GM21786 (cell line): ENCODE measurements around the gene RAVER2.
"Not testable (repeated sequence)": the region's sequence is repeated elsewhere in the genome, so short reads cannot be mapped to it uniquely, and the experiment has no call there.

ENCODE experiments used
- ATAC-seq: cut with Tn5 transposase; IDR thresholded peaks from one replicate; pipeline ENCODE4 v1.9.1; 2021; ENCODE audit not compliant: unreplicated experiment

The RAVER2 gene

DNA sequence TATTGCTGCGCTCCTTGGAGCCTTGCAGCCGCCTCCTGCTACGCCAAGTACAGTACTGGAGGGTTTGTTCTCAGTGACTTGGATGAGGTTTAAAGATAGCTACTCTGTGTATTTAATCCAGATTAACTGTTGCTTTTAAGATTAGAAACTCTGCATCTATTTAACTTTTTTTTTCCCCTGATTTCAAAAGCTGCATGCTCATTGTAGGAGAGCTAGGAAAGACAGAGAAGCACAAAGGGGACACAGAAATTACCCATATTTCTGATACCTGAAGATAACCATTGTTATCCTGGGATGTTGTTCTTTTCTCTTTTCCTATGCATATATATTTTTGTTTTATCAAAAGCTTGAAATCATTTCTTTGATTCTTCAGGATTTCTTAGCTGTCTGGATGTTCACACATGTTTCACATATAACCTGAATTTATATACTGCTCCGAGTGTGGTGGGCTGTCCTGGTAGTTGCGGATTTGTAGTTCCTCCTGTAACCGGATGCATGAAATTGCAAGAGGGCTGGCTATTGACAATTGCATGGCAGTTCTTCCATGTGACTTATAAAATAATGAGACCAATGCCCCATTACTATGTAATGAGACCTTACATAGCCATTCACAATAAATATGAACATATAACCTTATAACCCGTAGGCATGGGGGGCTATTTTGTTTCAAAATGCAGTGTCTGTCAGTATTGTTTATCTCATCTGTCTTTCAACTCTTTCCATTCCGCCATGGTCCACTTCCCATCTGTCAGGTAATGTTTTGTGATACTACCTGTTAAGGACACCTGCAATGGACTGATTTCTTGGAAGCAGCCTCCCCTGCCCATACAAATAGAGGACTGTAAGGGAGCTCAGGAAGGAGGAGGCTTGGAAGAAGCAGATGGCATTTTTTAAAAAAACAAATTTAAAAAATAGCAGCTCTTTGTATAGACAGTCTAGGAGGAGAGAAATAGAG is 1.4 kb downstream of the RAVER2 start:
- no peak for ATAC-seq

DNA sequence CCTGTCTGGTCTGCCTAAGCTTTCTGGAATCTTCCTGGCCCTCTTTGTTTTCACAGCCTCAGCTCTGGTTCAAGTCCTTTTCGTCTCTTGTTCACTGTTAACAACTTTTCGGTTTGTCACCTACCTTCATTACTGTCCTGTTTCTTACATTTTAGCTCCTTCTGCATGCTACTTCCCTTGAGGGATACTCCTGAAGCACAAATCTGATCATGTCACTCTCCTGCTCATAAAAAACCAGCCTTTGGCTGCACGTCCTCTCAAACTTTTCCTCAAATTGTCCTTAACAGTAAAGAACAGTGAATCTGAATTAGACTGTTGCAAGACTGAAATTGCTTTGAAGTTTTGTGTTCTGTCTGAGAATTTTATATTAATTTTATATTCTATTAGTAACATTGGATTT is 3.3 kb downstream of the RAVER2 start:
- ATAC-seq, result no peak

GRCh38 chr1:64748706-64749105 is 3.8 kb downstream of the RAVER2 start:
- no peak for ATAC-seq

DNA sequence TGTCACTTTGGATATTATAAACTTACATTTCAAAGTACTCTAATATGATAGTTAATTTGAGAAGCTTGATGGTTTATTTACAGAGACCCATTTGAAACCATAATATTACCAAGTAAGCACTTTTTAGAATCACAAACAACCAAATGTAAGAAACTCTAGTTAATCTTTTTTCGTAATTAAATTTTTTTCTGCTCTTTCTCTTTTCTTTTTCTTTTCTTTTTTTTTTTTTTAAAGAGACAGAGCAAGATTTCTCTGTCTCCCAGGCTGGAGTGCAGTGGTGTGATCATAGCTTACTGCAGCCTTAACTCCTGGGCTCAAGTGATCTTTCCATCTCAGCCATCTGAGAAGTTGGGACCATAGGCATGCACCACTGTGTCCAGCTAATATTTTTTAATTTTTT is 5.2 kb downstream of the RAVER2 start:
- ATAC-seq, result no peak

DNA sequence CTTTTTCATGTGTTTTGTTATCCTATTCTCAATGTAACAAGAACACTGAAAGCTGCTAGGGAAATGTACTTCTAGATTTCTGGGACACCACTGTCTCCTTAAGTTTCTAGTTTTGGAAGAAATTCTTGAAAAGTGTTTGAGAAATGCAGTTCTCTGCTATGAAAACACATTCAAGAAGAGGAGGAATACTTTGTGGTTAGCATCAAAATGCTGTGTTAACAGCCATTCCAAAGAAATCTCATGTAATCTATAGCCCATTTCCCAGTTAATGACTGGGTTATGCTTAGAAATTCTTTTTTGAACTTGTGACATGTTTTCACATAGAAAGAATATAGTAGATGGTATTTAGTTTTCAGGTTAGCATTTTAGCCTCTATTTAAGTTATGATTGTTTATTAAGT is 6.0 kb downstream of the RAVER2 start:
- no peak for ATAC-seq

DNA sequence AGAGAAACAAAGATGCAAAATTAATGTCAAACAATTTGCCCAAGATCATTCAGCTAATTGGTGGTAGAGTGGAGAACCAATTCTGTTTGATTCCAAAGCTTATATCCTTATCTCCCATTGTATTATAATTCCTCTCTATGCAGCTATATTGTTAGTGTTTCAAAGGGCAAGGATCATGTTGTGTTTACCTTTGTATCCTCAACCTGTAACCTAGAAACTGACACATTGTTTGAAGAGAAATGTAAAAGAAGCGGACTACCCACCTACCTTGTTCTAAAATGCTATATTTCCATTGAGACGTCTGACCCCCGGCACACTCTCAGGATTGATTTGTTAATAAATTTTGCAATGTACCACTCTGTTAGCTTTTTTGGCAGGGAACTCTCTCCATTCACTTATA is 9.3 kb downstream of the RAVER2 start:
- no peak for ATAC-seq

GRCh38 chr1:64755361-64755760 is 10.5 kb downstream of the RAVER2 start:
- ATAC-seq, result no peak

GRCh38 chr1:64756770-64757169 is 11.9 kb downstream of the RAVER2 start:
- no peak for ATAC-seq

GRCh38 chr1:64757213-64757612 is 12.3 kb downstream of the RAVER2 start:
- no peak for ATAC-seq

- ATAC-seq, result no peak
Observed at GRCh38 chr1:64758233-64758632, 13.4 kb downstream of the RAVER2 start.

- ATAC-seq, result no peak
Observed at GRCh38 chr1:64759968-64760367, 15.1 kb downstream of the RAVER2 start.

DNA sequence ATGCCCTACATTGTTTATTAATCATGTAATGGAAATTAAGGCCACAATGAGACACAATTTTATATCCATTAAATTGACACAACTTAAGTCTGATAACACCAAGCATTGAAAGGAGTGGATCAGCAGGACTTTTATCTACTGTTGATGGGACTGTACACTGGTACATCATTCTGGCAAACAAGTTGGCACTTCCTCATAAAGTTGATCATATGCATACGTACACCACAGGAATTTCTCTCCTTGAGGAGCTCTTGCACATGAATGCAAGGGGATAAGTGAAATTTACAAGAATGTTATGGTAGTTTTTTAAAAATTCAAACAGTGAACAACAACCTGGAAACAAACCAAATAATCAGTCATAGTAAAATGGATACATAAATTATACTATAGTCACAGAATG is 20.1 kb downstream of the RAVER2 start:
- no peak for ATAC-seq

DNA sequence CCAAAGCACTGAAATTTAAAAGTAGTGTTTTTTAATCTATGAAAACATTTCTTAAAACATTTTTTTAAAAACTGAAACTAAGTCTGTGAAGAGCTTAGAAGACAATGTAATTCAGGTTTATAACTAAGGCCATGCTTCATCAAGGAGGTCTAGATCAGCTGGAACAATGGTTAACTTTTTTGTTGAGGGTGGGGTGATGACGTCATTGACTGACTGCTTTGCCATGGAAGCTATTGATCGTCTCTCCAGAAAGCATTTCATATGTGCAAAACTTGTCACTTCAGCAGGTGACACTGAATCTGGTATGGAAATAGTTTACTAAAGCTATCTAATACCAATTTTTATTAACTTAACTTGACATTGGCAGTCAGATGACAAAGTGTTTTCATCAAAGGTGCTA is 21.0 kb downstream of the RAVER2 start:
- ATAC-seq, result no peak

DNA sequence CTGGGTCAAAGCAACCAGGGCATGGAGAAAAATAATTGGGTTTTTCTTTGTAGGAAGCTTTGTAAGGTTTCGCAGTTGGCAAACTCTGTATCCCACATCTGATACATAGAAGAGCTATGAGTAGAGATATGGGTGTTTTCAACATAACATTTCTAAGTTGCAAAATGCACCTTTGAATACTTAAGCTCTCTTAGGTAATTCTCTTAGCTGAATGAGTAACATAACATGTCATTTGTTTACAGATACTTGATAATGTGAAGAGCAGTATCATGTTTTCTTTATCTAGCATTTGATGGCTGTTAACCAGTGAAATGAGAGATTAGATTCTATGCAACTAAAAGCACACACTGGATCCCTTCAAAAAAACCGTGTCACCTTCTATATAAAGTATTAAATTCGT is 21.6 kb downstream of the RAVER2 start:
- no peak for ATAC-seq

- ATAC-seq, result no peak
Observed at GRCh38 chr1:64769482-64769881, 24.6 kb downstream of the RAVER2 start.

DNA sequence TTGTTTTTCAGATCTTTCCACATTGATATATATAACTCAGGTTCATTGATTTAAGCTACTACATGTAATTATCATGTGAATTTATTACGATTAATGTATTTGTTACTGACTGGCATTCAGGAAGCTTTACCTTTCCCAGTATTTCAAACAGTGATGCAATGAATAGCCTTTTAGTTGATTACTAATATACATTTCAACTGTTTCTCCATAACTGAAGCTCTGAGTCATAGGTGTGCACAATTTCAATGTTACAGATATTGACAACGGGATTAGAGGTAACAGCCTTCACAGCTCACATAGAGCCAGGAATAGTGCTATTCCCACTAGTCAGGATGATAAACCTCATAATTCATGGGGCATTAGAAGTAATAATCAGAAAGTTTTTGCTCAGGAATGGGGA is 25.1 kb downstream of the RAVER2 start:
- ATAC-seq, result no peak

- ATAC-seq, result not testable (repeated sequence)
Observed at GRCh38 chr1:64773306-64773705, 28.4 kb downstream of the RAVER2 start.

DNA sequence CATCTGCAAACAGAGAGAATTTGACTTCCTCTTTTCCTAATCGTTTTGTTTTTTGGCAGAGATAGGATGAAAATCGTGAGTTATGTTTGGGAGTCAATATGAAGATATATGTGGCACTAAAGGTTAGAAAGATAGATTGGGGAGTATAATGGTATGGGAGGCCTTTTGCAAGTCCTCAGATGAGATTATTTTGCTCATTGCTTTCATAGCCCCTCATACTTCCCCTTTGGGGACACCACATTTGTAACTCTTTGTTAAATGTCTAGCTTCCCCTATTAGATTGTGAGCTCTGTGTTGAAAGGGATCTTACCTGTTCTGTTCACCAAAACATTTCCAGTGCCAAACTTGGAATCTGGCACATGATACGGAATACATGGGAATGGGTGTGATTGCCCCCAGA is 30.2 kb downstream of the RAVER2 start:
- no peak for ATAC-seq

- not testable (repeated sequence) for ATAC-seq
Observed at GRCh38 chr1:64782044-64782443, 37.2 kb downstream of the RAVER2 start.

GRCh38 chr1:64782848-64783247 is 38.0 kb downstream of the RAVER2 start:
- ATAC-seq, result not testable (repeated sequence)

DNA sequence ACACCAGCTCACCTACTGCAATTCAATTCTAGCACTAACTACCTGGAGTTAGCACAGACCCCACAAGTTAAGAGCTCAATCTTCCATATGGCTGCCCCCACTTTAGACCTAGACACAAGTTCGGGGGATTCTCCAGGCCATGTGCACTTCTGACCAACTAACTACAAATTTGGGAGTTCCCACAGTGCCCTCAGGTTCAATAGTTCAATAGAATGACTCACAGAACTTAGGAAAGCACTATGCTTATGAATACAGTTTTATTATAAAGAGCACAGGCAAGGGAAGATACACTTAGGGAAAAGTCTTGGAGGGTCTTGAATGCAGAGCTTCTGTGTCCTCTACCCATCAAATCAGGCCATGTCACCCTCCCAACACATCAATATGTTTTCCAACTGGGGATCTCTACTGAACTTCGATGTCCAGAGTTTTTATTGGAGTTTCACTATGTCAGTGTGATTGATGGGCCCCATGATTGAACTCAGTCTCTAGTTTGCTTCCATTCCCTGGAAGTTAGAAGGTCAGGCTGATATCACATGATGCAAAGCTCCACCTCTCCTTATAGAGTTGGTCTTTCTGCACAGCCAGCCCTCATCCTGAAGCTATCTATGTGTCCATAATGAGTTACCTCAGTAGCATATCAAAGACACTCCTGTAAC is 46.1 kb downstream of the RAVER2 start:
- no peak for ATAC-seq

DNA sequence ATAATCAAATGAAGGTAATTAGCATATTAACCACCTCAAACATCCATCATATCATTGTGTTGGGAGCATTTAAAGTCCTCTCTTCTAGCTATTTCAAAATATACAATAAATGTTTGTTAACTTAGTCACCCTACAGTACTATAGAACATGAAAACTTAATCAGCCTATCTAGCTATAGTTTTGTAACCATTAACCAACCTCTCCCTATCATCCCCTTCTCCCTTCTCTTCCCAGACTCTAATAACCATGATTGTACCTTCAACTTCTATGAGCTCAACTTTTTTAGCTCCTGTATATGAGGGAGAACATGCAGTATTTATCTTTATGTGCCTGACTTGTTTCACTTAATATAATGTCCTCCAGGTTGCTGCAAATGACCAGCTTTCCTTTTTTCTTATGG is 54.0 kb downstream of the RAVER2 start:
- no peak for ATAC-seq
